Neural cell (in vitro differentiated cells): ENCODE measurements around the gene C19orf33.

Experiments used
- EP300 ChIP-seq: fragments of 450-650 bp; conservative IDR thresholded peaks from 2 replicates; pipeline ENCODE4 v1.6.1; 2014; ENCODE audit warnings: antibody characterized with exemption, mild to moderate bottlenecking, moderate library complexity; ENCODE audit not compliant: poor library complexity, severe bottlenecking
- EZH2 ChIP-seq: fragments of 200-600, 300-800 bp; shearing (Covaris generic), sonication (generic); IDR thresholded peaks from 2 replicates; pipeline ENCODE4 v1.6.1; 2014; ENCODE audit warnings: antibody characterized with exemption, low read length, borderline replicate concordance, mild to moderate bottlenecking; ENCODE audit not compliant: insufficient read depth, poor library complexity, severe bottlenecking
- MXI1 ChIP-seq: fragments of 450-650 bp; conservative IDR thresholded peaks from 2 replicates; pipeline ENCODE4 v1.6.1; 2014; ENCODE audit warnings: antibody characterized with exemption, mild to moderate bottlenecking; ENCODE audit not compliant: poor library complexity, severe bottlenecking
- RAD21 ChIP-seq: fragments of 450-650 bp; conservative IDR thresholded peaks from 2 replicates; pipeline ENCODE4 v1.6.1; 2014; ENCODE audit warnings: antibody characterized with exemption, mild to moderate bottlenecking, moderate library complexity
- SMC3 ChIP-seq: fragments of 450-650 bp; conservative IDR thresholded peaks from 2 replicates; pipeline ENCODE4 v1.6.1; 2014; ENCODE audit warnings: antibody characterized with exemption, mild to moderate bottlenecking, moderate library complexity; ENCODE audit not compliant: poor library complexity
- TF ChIP-seq, protein P1 (sequence below): fragments of 450-650 bp; IDR thresholded peaks from 2 replicates; pipeline ENCODE4 v1.5.1; 2014; ENCODE audit warnings: antibody characterized with exemption, mild to moderate bottlenecking, moderate library complexity; ENCODE audit not compliant: poor library complexity, severe bottlenecking
- TF ChIP-seq, protein P2 (sequence below): IDR thresholded peaks from 2 replicates; pipeline ENCODE4 v1.6.1; 2012; ENCODE audit warnings: borderline replicate concordance

- TF ChIP-seq RAD21 (no peak), SMC3 (no peak), EZH2 (no peak), EP300 (no peak), MXI1 (no peak)
- TF ChIP-seq, protein P1, sequence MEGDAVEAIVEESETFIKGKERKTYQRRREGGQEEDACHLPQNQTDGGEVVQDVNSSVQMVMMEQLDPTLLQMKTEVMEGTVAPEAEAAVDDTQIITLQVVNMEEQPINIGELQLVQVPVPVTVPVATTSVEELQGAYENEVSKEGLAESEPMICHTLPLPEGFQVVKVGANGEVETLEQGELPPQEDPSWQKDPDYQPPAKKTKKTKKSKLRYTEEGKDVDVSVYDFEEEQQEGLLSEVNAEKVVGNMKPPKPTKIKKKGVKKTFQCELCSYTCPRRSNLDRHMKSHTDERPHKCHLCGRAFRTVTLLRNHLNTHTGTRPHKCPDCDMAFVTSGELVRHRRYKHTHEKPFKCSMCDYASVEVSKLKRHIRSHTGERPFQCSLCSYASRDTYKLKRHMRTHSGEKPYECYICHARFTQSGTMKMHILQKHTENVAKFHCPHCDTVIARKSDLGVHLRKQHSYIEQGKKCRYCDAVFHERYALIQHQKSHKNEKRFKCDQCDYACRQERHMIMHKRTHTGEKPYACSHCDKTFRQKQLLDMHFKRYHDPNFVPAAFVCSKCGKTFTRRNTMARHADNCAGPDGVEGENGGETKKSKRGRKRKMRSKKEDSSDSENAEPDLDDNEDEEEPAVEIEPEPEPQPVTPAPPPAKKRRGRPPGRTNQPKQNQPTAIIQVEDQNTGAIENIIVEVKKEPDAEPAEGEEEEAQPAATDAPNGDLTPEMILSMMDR = no peak
- TF ChIP-seq, protein P2, sequence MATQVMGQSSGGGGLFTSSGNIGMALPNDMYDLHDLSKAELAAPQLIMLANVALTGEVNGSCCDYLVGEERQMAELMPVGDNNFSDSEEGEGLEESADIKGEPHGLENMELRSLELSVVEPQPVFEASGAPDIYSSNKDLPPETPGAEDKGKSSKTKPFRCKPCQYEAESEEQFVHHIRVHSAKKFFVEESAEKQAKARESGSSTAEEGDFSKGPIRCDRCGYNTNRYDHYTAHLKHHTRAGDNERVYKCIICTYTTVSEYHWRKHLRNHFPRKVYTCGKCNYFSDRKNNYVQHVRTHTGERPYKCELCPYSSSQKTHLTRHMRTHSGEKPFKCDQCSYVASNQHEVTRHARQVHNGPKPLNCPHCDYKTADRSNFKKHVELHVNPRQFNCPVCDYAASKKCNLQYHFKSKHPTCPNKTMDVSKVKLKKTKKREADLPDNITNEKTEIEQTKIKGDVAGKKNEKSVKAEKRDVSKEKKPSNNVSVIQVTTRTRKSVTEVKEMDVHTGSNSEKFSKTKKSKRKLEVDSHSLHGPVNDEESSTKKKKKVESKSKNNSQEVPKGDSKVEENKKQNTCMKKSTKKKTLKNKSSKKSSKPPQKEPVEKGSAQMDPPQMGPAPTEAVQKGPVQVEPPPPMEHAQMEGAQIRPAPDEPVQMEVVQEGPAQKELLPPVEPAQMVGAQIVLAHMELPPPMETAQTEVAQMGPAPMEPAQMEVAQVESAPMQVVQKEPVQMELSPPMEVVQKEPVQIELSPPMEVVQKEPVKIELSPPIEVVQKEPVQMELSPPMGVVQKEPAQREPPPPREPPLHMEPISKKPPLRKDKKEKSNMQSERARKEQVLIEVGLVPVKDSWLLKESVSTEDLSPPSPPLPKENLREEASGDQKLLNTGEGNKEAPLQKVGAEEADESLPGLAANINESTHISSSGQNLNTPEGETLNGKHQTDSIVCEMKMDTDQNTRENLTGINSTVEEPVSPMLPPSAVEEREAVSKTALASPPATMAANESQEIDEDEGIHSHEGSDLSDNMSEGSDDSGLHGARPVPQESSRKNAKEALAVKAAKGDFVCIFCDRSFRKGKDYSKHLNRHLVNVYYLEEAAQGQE = no peak
These were observed 35.5 kb upstream of the C19orf33 start for GRCh38 chr19:38268539-38268938.
